ENCODE data around the gene CFAP221.

The CFAP221 gene

DNA sequence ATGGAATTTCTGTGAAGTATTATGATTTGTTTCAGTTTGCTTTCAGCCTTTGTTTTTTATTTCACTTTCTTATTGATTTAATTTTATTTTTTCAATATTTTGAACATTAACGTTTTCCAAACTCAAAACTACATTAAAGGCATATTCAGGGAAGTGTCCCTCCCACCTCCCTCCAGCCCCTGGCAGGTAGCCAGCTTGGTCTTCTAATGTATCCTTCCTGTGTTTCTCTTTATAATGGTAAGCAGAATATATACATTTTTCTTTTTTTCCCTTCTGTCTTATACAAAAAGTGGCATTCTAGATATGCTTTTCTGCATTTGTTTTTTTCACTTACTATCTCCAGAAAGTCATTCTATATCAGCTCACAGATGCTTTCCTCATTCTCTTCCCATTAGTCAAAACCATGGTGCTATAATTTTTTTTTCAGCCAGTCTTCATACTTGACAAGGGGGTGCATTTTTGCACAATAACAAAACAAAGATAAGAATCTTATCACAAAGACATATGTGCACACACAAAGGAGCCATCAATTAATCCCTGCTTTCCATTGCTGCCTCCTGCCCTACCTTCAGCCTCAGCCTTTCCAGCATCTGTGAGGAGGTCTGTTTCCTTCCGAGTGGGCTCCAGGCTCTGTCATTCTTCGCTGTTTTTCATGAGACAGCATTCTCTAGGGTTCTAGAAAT lies 101.1 kb downstream of the CFAP221 start:
- DNase-seq (ENCODE audit: low spot score), result no peak

DNA sequence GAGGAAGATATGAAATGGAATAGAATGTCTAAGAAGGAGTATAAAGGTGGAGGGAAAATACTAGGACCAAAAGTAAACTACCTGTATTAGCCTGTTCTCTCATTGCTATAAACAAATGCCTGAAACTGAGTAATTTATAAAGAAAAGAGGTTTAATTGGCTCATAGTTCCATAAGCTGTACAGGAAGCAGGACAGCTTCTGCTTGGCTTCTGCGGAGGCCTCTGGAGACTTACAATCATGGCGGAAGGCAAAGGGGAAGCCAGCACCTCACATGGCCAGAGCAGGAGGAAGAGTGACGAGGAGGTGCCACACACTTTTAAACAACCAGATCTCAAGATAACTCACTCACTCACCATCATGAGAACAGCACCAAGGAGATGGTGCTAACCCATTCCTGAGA lies 101.9 kb downstream of the CFAP221 start:
- no peak for DNase-seq (ENCODE audit: low spot score)

DNA sequence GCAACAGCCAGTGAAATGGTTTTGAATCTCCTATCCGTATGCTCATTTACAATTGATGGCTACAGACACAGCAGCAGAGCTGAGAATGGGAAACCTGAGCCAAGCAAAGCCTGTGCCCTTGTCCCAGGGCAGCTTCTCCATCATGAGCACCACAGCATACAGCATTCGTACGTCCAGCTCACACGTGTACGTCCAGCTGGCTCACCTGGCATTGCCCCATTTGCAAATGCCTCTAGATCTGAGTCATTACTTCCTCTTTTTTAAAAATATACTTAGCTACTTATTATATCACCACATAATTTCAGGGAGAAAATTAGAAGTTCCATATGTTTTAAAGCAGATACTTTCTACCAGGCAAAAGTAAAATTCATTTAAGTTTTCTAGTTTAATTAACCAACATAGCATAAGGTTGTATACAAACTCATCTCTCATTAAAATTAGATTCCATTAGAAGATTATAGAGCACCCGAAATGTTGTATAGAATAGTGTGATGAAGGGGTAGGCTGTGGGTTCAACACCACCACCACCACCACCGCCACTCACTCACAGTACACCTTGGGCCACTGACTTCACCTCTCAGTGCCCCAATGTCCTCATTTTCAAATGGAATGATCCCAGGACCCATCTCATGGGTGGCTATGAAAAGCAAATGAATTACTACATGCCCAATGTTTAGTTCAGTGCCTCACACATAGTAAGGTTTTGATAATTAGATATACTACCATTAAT lies 103.4 kb downstream of the CFAP221 start:
- DNase-seq (ENCODE audit: low spot score), result no peak

GRCh38 chr2:119649364-119649917 lies 105.2 kb downstream of the CFAP221 start:
- DNase-seq (ENCODE audit: low spot score), result no peak

DNA sequence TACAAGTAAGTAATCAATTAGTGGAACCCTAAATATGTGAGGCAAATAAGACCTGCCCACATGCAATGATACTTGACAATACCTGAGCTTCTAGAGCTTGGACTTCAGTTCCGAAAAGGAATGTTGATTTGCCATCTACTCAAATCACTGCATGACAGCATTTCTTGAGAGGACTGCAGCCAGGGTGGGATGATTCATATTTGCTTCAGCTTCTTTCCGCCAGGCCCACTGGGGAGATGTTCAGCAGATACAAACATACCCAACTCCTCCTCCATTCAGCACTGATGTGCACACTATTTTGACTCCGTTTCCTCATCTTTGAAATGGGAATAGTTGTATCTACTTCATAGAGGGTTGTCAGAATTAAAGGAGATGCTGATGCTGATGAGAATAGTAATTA lies 106.0 kb downstream of the CFAP221 start:
- DNase-seq (ENCODE audit: low spot score), result no peak

DNA sequence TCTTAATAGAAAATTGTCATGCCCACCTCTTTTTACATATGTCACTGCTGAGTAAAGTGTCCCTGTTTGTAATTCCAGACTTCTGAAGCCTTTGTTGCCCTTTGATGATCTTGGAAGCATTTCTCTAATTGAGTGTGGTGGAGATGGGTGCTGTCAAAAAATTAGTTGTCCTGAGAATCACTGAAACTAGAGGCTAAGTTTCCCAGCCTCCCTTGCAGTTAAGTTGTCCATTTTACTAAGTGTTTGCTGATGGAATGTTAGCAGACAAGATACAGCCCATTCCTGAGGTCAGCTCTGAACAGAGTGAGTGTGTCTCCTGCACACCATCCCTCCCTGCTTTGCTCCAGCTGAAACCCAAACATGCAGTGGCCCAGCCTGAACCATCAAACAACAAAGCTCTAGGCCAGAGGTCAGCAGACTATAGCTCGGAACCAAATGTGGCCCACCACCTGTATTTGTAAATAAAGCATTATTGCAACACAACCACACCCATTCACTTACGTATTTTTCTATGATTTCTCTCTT lies 106.7 kb downstream of the CFAP221 start:
- no peak for DNase-seq (ENCODE audit: low spot score)

DNA sequence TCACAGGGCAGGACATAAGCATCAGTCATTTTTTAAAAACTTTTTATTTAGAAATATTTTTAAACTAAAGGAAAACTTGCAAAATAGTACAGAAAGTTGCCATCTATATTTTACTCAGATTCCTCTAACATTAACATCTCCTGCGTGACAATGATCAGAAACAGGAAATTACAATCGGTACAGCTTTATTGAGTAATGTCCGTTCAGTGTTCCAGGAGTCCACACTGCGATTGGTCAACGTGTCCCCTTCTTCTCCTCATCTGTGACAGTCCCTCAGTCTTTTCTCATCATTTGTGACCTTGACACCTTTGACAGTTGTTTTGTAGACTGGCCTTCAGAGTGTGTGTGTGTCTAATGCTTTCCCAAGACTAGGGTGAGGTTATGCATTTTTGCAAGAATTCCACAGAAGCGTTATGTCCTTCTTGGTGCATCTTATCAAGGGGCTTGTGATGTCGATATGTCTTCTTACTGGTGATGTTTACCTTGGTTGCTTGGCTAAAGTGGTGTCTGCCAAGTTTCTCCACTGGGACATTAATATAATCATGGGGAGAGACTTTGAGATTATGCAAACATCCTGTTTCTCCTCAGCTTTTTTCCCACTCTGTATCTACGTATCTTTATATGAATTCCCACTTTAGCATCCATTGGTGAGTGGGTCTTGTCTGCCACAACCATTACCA lies 113.4 kb downstream of the CFAP221 start:
- no peak for DNase-seq (ENCODE audit: low spot score)

DNA sequence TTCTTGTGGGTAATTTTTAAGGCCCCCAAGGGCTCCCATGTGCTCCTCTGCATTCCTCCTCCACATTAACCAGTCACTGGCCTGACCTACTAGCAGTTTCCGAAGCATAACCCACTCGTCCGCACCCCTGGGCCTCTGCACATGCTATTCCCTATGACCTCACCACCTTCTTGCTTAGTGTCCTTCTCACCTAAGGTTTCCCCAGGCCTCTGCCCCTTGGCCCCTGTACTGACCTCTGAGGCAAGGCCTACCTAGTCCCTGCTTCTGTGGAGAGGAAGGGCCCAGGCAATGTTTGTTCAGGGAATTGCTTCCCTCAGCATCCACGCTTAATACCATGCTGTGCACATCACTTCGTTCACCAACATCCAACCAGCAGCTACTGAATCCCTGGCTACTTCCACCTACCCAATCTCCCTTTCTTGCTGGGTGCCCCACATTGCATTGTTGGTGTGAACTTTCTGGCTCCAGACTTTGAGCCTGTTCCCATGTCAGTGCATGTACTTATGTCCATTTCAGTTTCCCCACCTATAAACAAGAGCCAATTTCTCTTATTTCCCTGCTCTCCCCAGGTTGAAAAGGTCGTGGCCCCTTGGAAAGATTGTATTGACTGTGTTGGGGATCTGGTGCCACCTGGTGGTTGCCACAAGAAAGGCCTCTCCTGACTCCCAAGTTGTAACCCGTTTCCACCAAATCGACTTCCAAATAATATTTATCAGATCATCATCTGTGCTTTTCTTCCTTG lies 115.5 kb downstream of the CFAP221 start:
- DNase-seq (ENCODE audit: low spot score), result no peak

DNA sequence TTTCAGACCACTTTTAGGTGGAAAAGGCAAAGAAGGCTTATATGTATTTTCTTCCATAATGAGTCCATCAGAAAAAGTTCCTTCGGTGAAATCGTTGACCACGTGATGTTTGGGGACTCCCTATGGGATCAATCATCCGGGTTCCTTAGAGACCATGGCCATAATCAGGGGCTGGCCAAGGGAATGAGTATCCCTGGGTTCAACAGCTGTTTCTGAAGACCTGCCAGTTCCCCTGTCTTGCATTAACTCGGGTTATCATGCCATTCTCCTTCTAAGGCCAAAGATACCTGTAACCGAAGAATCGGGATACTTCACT lies 116.1 kb downstream of the CFAP221 start:
- no peak for DNase-seq (ENCODE audit: low spot score)

GRCh38 chr2:119662297-119662696 lies 118.0 kb downstream of the CFAP221 start:
- DNase-seq (ENCODE audit: low spot score), result no peak

- DNase-seq (ENCODE audit: low spot score), result no peak
These were observed 124.3 kb downstream of the CFAP221 start for GRCh38 chr2:119668546-119668945.

GRCh38 chr2:119671016-119671415 lies 126.8 kb downstream of the CFAP221 start:
- DNase-seq (ENCODE audit: low spot score), result no peak

DNA sequence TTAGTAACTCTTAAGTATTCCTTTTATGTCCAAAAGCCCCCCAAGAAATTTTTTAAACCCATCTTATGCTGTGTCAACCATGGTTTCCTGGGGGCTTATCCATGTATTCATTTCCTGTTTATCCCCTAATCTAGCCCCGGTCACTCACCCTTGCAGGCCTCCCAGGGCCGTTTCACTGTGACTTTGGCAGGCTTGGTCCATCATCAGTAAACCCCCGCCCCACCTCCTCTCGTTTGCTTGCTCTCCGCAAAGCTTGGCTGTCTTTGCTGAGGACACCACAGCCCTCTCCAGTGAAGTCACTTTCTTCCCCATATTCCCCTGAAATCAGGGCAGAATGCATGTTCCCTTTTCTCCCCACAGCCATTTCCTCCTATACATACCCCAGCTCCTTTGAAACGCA lies 127.5 kb downstream of the CFAP221 start:
- no peak for DNase-seq (ENCODE audit: low spot score)

GRCh38 chr2:119672161-119672862 lies 128.1 kb downstream of the CFAP221 start:
- DNase-seq (ENCODE audit: low spot score), result no peak

GRCh38 chr2:119673796-119674195 lies 129.5 kb downstream of the CFAP221 start:
- no peak for DNase-seq (ENCODE audit: low spot score)

DNA sequence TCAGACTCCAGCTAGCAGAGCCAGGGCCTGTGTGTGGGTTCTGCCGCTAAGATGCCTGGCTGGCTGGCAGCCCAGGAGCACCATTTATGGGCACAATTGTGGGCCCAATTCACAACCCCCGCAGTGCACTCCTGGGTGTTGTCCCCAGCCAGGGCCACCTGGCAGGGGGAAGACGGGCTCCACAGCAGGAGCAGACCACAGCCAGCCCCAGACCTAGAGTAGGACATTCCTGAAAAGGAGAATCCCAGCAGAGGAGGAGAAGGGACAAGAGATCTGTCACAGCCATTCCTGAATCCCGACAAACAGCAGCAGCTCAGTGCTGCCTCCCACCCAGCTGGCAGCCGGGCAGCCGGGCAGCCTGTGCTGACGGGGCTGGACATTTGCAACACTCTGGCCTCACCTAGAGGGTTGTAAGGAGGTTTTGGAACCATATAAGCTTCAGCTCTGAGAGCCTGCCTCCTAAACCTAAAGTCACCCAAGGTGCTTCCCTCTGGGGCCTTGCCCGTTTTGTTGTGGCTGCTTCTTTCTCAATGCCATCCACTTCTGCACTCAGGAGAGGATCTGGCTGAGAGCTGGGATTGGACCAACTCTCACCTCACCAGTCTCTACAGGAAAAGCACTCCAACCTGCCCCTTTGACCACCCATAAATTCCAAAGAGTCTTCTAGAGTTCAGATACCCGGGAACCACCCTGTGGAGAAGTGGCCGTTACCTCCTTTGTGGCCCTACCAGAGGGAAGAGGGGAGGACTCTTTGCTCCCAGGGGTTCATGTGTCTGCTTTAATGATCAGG lies 130.7 kb downstream of the CFAP221 start:
- no peak for DNase-seq (ENCODE audit: low spot score)

- DNase-seq (ENCODE audit: low spot score), result no peak
These were observed 133.9 kb downstream of the CFAP221 start for GRCh38 chr2:119678021-119678656.

GRCh38 chr2:119679526-119679837 lies 135.2 kb downstream of the CFAP221 start:
- no peak for DNase-seq (ENCODE audit: low spot score)

GRCh38 chr2:119679846-119680245 lies 135.6 kb downstream of the CFAP221 start:
- DNase-seq (ENCODE audit: low spot score), result no peak

DNA sequence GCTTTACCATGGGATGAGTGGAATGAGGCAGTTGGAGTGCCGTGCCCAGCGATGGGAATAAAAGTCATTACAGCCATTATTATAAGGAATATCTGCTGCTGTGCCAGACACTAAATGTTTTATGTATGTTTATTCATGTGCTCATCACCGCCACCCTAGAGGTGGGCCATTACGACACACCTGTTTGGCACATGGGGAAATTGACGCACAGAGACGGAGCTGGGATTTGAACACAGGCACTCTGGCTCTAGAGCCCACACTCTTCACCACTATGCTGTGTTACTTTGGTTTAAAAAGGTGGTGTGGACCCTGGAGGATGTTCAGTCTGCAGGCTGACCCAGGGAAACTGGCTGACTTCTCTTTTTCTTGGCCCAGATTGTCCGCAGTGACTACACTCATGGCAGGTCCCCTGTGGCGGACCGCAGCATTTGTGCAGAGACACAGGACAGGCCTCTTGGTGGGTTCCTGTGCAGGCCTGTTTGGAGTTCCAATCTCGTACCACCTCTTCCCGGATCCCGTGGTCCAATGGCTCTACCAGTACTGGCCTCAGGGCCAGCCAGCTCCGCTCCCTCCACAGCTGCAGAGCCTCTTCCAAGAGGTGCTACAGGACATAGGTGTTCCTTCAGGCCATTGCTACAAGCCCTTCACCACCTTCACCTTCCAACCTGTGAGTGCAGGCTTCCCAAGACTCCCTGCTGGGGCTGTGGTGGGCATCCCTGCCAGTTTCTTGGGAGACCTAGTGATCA lies 136.4 kb downstream of the CFAP221 start:
- no peak for DNase-seq (ENCODE audit: low spot score)

Data from hepatic stellate cell (primary cell).